ENCODE measurements around the gene EPN1.

Gene EPN1

DNA sequence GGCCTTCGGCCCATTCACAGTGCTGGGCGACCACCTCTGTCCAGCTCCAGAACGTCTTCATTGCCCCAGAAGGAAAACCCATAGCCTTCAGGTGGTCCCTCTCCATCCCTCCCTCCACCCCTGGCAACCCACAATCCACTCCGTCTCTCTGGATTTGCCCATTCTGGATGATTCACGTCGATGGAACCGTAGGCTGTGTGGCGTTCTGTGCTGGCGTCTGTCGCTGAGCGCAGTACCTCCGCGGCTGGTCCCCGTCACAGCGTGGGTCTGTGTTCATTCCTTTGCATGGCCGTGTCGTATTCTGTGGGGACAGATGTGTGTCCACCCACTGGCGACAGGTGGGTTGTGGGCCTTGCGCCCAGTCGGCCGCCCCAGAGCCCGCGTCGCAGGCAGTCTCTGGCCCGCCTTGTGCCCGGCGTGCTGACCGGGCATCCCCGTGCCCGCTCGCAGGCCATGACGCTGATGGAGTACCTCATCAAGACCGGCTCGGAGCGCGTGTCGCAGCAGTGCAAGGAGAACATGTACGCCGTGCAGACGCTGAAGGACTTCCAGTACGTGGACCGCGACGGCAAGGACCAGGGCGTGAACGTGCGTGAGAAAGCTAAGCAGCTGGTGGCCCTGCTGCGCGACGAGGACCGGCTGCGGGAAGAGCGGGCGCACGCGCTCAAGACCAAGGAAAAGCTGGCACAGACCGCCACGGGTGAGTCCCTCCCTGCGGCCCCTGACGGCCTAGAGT, 10.1 kb downstream of the EPN1 start:
- H3K4me2 ChIP-seq: no peak overlapping the region
- no peaks in the 10 kb centered on the region for H3K27me3 ChIP-seq
- no peaks in the 10 kb centered on the region for H3K9me3 ChIP-seq
- no peak overlapping the region for H3K27ac ChIP-seq
- H3K4me3 ChIP-seq: no peak overlapping the region
- no peak overlapping the region for H3K9ac ChIP-seq
- TF ChIP-seq Cebpa-rat (IDR thresholded peaks at IDR 0.05): no peak
- H3K4me1 ChIP-seq: peaks cover 46% of the 10 kb centered on the region
- H3K36me3 ChIP-seq: peaks cover 98% of the 10 kb centered on the region
- peaks cover 100% of the 10 kb centered on the region for H4K20me1 ChIP-seq

GRCh38 chr19:55685776-55686175, 10.8 kb downstream of the EPN1 start:
- Histone ChIP-seq H3K9ac (no peak overlapping the region), H3K27ac (no peak overlapping the region), H3K27me3 (no peaks in the 10 kb centered on the region), H4K20me1 (peaks cover 100% of the 10 kb centered on the region), H3K36me3 (peaks cover 98% of the 10 kb centered on the region), H3K4me1 (peaks cover 43% of the 10 kb centered on the region), H3K4me2 (no peak overlapping the region), H3K4me3 (no peak overlapping the region), H3K9me3 (no peaks in the 10 kb centered on the region)
- TF ChIP-seq Cebpa-rat (IDR thresholded peaks at IDR 0.05): no peak

- no peak overlapping the region for H3K4me3 ChIP-seq
- no peak for TF ChIP-seq Cebpa-rat (IDR thresholded peaks at IDR 0.05)
- H4K20me1 ChIP-seq: peaks cover 99% of the 10 kb centered on the region
- no peak overlapping the region for H3K27ac ChIP-seq
- H3K27me3 ChIP-seq: no peaks in the 10 kb centered on the region
- peaks cover 98% of the 10 kb centered on the region for H3K36me3 ChIP-seq
- H3K4me2 ChIP-seq: no peak overlapping the region
- no peak overlapping the region for H3K9ac ChIP-seq
- peaks cover 36% of the 10 kb centered on the region for H3K4me1 ChIP-seq
- H3K9me3 ChIP-seq: no peaks in the 10 kb centered on the region
These were observed 11.5 kb downstream of the EPN1 start for GRCh38 chr19:55686311-55687050.

GRCh38 chr19:55687281-55688201, 12.5 kb downstream of the EPN1 start:
- Histone ChIP-seq H3K27ac (peak overlapping the region; percentile 51), H3K36me3 (peaks cover 97% of the 10 kb centered on the region), H3K9ac (peak overlapping the region; percentile 38; the same call in 1 of the 2 replicates), H3K4me2 (peak overlapping the region; percentile 70), H3K9me3 (no peaks in the 10 kb centered on the region), H3K4me3 (no peak overlapping the region), H3K27me3 (no peaks in the 10 kb centered on the region), H4K20me1 (peaks cover 95% of the 10 kb centered on the region), H3K4me1 (peaks cover 36% of the 10 kb centered on the region)
- no peak for TF ChIP-seq Cebpa-rat (IDR thresholded peaks at IDR 0.05)

DNA sequence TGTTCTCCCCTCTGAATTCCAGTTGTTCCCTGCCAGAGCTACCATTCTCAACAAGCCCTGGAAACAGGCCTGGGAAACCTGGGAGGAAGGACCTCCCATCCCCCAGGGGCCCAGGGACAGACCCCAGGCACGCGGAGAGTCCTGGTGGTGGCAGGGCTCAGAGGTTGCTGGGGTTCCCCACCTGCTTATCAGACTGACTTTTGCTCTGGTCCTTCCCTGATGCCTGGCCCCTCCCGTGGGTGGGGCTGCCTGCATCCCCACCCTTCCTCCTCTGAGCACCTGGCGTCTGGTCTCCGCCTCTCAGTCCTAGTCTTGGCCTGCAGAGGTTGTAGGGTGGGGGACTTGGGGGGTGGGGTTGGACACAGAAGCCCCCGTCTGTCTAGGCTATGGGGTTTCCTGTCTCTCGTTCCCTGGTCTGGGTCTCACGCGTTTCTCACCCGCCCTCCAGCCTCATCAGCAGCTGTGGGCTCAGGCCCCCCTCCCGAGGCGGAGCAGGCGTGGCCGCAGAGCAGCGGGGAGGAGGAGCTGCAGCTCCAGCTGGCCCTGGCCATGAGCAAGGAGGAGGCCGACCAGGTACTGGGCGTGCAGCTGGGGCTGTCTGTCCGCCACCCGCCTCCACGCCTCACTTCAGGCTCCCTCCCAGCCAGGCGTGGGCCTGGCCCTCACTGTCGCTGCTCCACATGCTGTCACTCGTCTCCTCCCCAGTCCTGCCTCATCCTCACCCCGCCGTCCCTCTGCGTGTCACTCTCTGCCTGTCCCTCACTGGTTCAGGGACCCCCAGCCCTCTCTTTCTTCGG, 13.6 kb downstream of the EPN1 start:
- Histone ChIP-seq H3K27me3 (no peaks in the 10 kb centered on the region), H3K9me3 (no peaks in the 10 kb centered on the region), H3K4me1 (peaks cover 36% of the 10 kb centered on the region), H3K4me2 (peak overlapping the region; percentile 70), H3K9ac (peak overlapping the region; percentile 38; the same call in 1 of the 2 replicates), H4K20me1 (peaks cover 84% of the 10 kb centered on the region), H3K4me3 (no peak overlapping the region), H3K27ac (peak overlapping the region; percentile 51), H3K36me3 (peaks cover 97% of the 10 kb centered on the region)
- TF ChIP-seq Cebpa-rat (IDR thresholded peaks at IDR 0.05): no peak

GRCh38 chr19:55689411-55690108, 14.5 kb downstream of the EPN1 start:
- Histone ChIP-seq H3K27me3 (no peaks in the 10 kb centered on the region), H3K9ac (0 out of 2 replicates have a peak overlapping the region, but pooled peaks have one; percentile 15), H3K4me3 (no peak overlapping the region), H3K4me1 (peaks cover 36% of the 10 kb centered on the region), H3K36me3 (peaks cover 97% of the 10 kb centered on the region), H3K4me2 (peak overlapping the region; percentile 70), H3K27ac (peak overlapping the region; percentile 44), H3K9me3 (no peaks in the 10 kb centered on the region), H4K20me1 (peaks cover 74% of the 10 kb centered on the region)
- TF ChIP-seq Cebpa-rat (IDR thresholded peaks at IDR 0.05): no peak

DNA sequence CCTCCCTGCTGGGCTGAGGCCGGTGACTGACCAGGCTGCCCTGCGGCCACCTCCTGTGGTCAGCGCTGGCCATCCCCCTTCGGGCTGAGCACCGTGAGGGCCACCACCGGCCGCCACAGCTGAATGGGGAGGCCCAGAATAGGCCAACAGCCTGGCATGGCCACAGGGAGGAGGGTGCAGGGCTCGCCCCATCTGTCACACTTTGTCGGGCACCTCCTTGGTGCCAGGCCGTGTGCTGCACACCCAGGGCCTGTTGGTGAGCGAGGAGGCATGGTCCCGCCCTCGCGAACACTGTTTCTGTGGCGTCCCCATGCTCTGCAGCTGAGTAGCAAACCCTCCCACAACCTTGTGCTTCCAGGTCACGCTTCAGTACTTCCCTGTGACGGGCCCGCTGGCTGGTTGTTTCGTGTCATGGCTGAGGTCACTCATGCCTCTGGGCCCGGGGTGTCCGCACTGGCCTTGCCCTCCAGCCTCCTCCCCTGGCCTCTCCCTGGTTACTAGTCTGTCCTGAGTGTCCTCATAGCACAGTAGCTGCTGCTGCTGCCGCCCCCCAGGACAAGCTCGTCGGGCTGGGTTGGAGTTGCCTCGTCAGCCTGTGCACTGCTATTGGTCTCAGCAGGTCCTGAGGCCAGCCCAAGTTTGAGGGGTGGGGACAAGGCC, 15.2 kb downstream of the EPN1 start:
- Histone ChIP-seq H3K4me2 (peak overlapping the region; percentile 34), H3K4me1 (peaks cover 36% of the 10 kb centered on the region), H3K9ac (0 out of 2 replicates have a peak overlapping the region, but pooled peaks have one; percentile 15), H3K27me3 (no peaks in the 10 kb centered on the region), H3K36me3 (peaks cover 97% of the 10 kb centered on the region), H4K20me1 (peaks cover 68% of the 10 kb centered on the region), H3K4me3 (no peak overlapping the region), H3K9me3 (no peaks in the 10 kb centered on the region), H3K27ac (peak overlapping the region; percentile 44)
- no peak for TF ChIP-seq Cebpa-rat (IDR thresholded peaks at IDR 0.05)
